ENCODE results near the gene OTOP1.
"Not testable (repeated sequence)": the region's sequence is repeated elsewhere in the genome, so short reads cannot be mapped to it uniquely, and the experiment has no call there.

- not testable (repeated sequence) for TF ChIP-seq ZNF449 (tag by site-specific recombination; IDR thresholded peaks at IDR 0.05); CTCF (tag by site-specific recombination; IDR thresholded peaks at IDR 0.05); ZNF274 (IDR thresholded peaks at IDR 0.05; ENCODE audit: low read length); ZNF274 (tag by site-specific recombination; IDR thresholded peaks at IDR 0.05; ENCODE audit: borderline replicate concordance); ZBTB11 (tag by site-specific recombination; conservative IDR thresholded peaks at IDR 0.05; ENCODE audit: low read depth)
These were observed 65.6 kb downstream of the OTOP1 start for GRCh38 chr4:4160956-4161665.

Measured in HEK293 (cell line).